T-helper 1 cell (primary cell): ENCODE measurements around the gene ERN1.

Experiments
- DNase-seq, 5 donors: peaks; one replicate each; pipeline ENCODE4 v3.0.0-alpha.2; 2012 to 2020

ERN1 gene

DNA sequence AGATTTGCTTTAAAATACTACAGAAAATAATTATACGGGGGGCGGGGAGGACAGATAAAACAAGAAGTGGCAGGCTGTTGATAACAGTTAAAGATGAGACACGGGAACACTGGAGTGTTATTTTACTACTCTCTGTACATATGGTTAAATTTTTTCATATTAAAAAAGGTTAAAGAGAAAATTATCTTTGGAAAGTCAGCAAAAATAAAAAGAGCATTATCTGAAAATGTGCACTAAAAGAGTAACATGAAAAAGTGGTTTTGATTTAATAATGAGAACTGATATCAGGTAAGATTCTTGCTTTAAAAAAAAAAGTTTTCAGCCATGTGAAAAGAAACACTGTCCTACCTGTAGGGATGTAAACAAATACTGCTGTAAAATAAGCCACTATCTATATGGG lies 46.9 kb downstream of the ERN1 start:
- no peak for DNase-seq

DNA sequence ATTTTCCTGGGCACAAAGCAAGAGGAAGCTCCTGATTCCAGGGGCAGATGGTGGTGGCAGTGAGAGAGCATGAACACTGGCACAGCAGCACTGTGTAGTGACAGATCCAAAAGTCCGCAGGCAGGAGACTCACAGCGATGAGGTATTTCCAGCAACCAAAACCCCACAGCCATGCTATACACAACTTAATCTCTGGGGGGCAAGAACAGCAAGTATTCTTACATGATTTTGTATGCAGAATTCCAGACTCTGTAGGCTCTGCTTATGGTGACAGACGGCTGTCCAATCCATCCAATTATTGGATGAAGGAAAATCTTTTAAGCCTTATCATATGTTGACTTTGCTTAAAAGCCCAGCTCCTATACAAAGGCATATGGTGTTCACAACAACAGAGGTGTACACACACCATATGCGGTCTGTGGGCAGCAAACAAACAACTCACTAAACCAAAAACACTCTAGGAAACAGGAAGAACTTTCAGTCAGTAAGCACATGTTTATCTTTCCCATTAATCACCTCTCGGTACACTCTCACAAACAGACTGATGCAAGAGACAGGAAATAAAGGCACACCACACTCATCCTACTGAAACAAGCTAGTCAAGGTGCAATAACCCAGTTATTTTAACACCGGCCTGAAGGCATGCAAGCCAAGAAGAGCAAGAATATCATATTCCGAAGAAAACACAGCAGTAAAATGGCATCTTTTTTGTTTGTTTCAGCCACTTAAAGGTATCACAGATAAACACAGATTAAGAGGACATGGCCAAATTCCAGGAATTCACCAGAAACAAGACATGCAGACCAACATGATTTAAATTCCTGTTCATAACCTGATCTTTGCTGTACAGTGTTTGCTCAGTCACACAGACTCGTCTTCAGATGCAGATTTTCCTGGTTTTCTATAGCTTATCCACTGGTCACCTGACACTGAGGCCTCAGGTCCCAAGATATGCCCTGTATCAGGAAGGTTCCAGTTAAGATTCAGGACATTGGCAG lies 47.8 kb downstream of the ERN1 start:
- DNase-seq = peak in 4 of 5 donors; percentile 18 to 96 (median 22)

- DNase-seq = no peak
These were observed 49.7 kb downstream of the ERN1 start for GRCh38 chr17:64080174-64080618.

- DNase-seq = no peak
These were observed 52.6 kb downstream of the ERN1 start for GRCh38 chr17:64077379-64077778.

GRCh38 chr17:64075913-64076312 lies 54.0 kb downstream of the ERN1 start:
- DNase-seq = peak in 1 of 5 donors; percentile 50

DNA sequence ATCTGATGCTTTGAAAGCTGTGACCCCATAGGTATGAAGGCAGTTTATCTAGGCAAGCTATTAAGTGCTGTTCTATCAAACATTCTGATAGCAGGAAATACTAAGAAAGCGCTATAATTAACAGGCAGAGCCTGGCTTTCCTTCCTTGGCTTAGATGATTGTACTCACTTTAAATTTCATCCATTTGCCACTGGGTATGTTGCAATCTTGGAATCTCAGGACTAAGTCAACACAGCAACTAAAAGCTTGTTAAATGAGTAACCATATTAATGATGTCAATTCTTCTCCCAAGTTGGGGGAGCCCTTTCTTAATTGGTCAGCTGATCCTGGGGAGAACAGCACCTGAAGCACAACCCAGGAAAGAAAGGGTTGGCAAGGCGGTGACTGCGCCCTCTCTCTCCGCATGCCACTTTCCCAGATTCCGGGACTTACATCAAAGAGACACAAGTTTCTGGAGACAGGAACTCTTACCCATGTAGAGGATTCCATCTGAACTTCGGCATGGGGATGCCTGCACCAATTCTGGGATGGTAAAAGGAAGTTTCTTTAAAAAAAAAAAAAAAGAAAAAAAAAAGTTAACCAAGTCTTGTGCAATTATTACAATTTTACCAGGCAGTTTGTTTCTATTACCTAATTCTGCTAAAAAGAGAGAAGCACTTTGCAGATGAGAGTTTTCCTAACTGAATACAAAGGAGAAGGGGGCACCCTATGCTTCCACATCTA lies 55.1 kb downstream of the ERN1 start:
- no peak for DNase-seq

DNA sequence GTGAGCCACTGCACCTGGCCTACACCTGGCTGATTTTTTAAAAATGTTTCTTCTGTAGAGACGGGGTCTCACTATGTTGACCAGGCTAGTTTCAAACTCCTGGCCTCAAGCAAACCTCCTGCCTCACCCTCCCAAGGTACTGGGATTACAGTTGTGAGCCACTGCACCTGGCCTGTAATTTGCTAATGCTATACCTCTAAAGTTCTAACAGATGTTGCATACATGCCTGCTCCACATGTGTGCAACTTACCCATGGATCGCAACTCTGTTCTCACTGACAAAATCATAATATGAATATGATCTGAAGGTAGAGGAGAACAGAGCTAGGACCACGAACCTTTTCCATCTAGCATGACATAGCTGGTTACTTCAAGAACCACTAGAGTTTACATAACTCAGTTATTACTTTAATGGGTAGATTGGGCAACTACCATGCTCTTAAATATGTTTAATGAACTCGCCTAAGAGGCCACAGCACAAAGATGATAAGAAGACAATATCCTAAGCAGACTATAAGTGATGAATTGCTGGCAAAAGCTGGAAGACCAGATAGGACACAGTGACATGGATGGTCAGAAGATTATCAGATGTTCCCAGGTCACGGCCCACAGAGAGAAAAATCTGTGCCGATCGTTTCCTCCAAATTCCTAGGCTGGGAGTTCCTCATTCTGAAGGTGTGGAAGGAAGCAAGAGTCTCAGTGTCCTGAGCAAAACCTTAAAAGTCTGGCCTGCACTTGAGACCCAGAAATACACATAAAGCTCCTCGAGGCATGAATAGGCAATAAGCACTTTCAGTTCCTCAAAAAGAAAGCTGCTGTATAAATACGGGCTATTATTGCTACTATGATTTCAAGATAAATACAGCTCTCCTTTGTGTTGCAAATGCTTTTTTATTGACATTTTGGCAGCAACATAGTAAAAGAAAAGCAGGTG lies 55.9 kb downstream of the ERN1 start:
- no peak for DNase-seq

- no peak for DNase-seq
These were observed 58.8 kb downstream of the ERN1 start for GRCh38 chr17:64071111-64071510.

GRCh38 chr17:64070213-64070612 lies 59.7 kb downstream of the ERN1 start:
- DNase-seq = no peak

DNA sequence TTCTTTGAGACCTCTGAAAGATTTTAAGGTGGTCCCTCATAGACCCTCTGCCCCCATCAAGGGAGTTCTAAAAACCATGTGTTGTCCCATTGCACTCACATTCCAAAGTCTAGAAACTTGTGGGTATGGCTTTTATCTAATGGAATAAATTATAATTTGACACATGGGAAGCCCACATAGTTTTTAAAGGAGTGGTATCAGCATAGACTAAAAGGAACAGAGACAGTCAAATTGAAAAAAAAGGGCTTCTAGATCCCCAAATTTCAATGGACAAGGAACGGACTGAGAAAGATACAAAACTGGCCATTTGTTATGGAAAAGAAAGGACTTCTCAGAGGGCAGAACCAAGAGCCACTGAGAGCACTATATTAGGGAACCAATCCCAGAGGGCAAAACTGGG lies 60.8 kb downstream of the ERN1 start:
- DNase-seq = no peak

DNA sequence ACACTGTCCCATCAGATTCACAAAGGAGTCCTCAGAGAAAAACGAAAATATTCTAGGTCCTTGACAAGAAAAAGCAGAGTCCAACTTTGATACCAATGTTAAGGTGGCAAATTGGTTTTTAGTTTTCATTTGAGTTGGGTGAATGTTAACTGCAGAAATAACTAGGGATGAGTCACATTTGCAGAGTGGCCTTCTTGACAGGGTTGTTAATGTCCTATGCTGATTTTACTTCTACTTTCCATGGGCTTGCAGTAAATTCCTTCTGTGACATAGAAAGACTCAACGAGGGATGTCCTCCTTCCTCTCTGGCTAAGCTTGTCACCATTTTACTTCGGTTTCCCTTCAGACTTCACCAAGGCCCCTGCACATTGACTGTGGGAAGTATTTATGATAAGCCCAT lies 62.3 kb downstream of the ERN1 start:
- DNase-seq = peak in 1 of 5 donors; percentile 38

DNA sequence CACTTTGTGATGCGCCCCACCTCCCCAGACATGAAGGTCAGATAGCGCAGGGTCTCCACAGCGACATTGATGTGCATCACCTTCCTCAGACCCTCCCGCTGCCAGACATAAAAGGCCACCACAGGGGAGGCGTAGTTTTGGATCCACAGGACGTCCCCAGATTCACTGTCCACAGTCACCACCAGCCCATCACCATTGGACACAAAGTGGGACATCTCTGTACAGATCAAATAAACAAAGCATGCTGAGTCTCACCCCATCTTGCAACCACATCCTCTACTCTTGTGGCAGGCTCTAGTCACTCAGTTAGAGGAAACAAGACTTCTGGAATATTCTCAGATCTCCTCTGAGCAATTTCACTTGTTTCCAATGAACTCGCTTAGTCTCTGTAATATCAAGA lies 63.2 kb downstream of the ERN1 start:
- peak in 3 of 5 donors; percentile 30 to 77 (median 39) for DNase-seq

GRCh38 chr17:64065161-64065560 lies 64.8 kb downstream of the ERN1 start:
- DNase-seq = no peak

DNA sequence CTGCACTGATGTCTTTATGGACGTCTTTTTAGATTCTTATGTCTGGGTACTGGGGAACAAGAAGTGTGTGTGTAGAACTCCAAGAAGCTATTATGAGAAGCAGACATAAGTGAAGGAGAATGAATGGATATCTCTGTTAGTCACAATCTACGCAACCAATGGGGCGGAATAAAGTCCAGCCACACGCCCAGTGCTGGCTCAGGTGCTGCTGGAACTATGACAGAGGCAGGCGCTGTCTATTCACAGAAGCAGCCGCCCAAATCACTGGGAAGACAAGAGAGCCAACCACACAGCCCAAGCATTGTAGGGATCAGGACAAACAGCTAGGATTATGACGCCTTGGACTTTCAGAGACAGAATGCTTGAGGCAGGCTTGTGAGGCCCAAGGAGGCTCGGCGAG lies 65.6 kb downstream of the ERN1 start:
- DNase-seq = no peak

GRCh38 chr17:64063766-64064224 lies 66.1 kb downstream of the ERN1 start:
- peak in 4 of 5 donors; percentile 36 to 47 (median 40) for DNase-seq

DNA sequence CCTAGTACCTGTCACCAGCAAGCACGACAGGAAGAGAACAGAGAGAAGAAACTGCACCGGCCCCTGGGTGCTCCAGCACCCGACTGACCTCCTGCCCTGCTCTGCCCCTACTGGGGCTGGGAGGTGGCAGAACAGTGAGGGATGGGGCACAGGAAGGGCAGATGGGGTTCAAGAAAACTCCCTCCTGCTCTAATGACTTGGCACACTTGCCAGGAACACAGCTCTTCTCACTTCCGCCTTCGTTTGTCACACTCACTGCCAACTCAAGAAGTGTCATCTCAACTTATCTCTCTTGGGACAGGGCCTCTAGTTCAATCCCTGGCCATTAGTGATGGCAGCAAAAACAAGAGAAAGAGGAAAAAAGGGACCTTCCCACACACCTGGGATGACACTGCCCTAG lies 66.9 kb downstream of the ERN1 start:
- DNase-seq = peak in 1 of 5 donors; percentile 38

DNA sequence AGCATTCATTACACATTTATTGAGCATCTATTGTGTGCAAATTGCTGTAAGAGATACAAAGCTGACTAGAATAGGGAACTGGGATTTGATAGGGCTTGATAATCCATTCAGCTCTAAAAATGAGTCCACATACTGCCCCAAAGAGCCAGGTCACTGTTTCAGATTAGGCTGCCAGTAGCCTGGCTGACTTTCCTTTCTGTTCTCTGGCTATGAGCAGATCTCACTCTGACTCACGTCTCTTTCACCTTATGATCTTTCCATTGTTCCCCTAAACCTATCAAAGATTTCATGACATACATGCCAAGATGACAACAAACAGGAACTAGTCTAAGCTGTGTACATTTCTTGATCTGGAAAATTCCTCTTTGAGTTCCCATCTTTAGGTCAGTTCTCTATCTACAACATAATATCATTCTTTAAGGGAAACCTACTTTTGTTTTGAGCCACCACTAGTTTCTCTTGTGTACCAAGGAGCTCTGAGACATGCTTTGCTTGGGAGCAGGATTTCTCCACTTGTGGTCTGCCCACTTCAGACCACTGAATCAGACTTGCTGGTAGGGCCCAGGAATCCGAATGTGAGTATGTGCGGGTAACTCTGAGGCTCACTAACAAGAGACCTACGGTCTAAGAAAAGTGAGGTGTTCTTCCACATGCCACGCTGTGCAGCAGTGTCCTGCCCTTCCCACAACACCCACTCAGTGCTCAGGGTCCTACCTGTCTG lies 68.6 kb downstream of the ERN1 start:
- DNase-seq = peak in 1 of 5 donors; percentile 64

- DNase-seq = no peak
These were observed 69.6 kb downstream of the ERN1 start for GRCh38 chr17:64060331-64060730.

GRCh38 chr17:64059756-64060155 lies 70.2 kb downstream of the ERN1 start:
- no peak for DNase-seq

DNA sequence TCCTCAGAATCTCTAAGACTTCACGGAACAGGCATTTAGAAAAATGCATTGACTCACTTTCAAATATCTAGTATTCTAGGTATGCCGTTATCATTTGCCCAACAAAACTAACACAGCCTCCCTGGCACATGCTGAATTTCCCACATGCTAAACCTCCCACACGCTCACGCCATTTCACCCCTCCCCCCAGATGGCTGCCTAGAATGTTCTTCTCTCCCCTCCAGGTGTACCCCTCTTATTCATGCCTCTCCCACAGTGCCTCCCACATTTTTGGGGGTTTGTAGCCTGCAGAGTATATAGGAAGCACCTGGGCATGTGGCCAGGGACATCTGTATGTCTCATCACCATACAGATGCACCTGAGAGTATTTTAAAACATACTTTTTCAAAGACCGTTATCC lies 71.3 kb downstream of the ERN1 start:
- no peak for DNase-seq

DNA sequence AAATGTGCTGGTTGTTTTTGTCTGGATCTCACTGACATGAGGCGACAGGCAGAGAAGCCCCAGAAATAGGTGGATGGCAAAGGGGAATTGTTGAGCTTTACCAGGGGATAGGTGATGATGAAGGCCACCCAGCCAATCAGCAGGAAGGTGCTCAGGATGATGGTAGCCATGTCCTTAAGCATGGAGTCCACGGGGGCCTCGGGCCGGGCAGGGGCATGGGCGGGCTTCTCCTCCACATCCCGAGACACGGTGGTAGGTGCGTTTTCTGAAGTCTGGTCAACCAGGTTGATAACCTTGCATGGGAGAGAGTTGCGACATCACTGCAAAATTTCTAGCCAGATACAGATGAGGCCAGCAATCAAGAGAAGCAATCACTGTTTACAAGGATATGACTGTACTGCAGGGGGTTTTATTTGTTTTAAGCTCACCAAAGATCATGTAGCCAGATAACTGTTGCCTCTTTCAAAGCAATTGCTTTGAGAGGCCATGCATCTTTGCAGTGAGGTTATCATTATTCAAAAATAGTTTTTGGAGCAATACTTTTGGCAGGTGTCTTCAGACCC lies 72.2 kb downstream of the ERN1 start:
- no peak for DNase-seq
